ENCODE measurements around the gene GOLGA6A. TPM values are rescaled to one million over a fixed set of nuclear protein-coding genes. Genes with fewer than 3 reads are reported as not detected.

GOLGA6A gene
- total RNA-seq, 4 donors from 2014 or later, result 0.20 to 0.87 TPM; not detected in 2

- WGBS, 2 donors, result 81 to 90% methylated on average over 16 of the region's 16 CpGs
- TF ChIP-seq POLR2A (IDR thresholded peaks at IDR 0.05) (no peak), CTCF (IDR thresholded peaks at IDR 0.05) (no peak), EP300 (IDR thresholded peaks at IDR 0.05) (no peak)
- no peak for DNase-seq (ENCODE audit: low spot score in 2 of 2)
- H3K27me3 ChIP-seq, result no peaks in the 10 kb centered on the region
- H3K9me3 ChIP-seq, result no peaks in the 10 kb centered on the region
- no peak overlapping the region for H3K27ac ChIP-seq
- H3K36me3 ChIP-seq, result peaks cover 0 to 72% (median 0%) of the 10 kb centered on the region in 3 donors
- H3K4me1 ChIP-seq, result peaks cover 0 to 26% (median 4%) of the 10 kb centered on the region in 4 donors
- no peak overlapping the region for H3K4me3 ChIP-seq
Observed at GRCh38 chr15:74032606-74033561, 49.5 kb downstream of the GOLGA6A start.

- Histone ChIP-seq H3K36me3 (peaks cover 0 to 73% (median 0%) of the 10 kb centered on the region in 3 donors), H3K9me3 (no peaks in the 10 kb centered on the region), H3K27me3 (no peaks in the 10 kb centered on the region), H3K4me1 (peaks cover 0 to 31% (median 3%) of the 10 kb centered on the region in 4 donors), H3K4me3 (no peak overlapping the region), H3K27ac (no peak overlapping the region)
- DNase-seq (ENCODE audit: low spot score in 2 of 2), result no peak
- no peak for TF ChIP-seq CTCF (IDR thresholded peaks at IDR 0.05)
- TF ChIP-seq EP300 (IDR thresholded peaks at IDR 0.05), result no peak
- TF ChIP-seq POLR2A (IDR thresholded peaks at IDR 0.05), result no peak
- WGBS, 2 donors, result 97% methylated on average over 6 of the region's 6 CpGs
Observed at GRCh38 chr15:74032046-74032445, 50.3 kb downstream of the GOLGA6A start.

DNA sequence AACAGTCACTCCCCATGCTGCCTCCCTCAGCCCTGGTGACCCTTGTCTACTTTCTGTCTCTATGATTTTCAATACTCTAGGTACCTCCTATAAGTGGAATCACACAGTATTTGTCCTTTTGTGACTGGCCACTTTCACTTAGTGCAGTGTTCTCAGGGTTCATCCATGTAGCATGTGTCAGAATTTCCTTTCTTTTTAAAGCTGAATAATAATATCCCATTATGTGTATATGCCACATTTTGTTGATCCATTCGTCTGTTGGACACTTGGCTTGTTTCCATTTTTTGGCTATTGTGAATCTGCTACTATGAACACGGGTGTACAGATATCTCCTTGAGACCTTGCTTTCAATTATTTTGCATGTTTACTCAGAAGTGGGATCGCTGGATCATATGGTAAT lies 53.7 kb downstream of the GOLGA6A start:
- H3K27me3 ChIP-seq, result no peaks in the 10 kb centered on the region
- peaks cover 0 to 73% (median 6%) of the 10 kb centered on the region in 3 donors for H3K36me3 ChIP-seq
- H3K27ac ChIP-seq, result no peak overlapping the region
- no peak for TF ChIP-seq POLR2A (IDR thresholded peaks at IDR 0.05)
- TF ChIP-seq CTCF (IDR thresholded peaks at IDR 0.05), result no peak
- no peak for TF ChIP-seq EP300 (IDR thresholded peaks at IDR 0.05)
- peaks cover 0 to 39% (median 2%) of the 10 kb centered on the region in 4 donors for H3K4me1 ChIP-seq
- H3K4me3 ChIP-seq, result no peak overlapping the region
- H3K9me3 ChIP-seq, result no peaks in the 10 kb centered on the region
- 44 to 51% methylated on average over 3 of the region's 3 CpGs for WGBS, 2 donors
- no peak for DNase-seq (ENCODE audit: low spot score in 2 of 2)

DNA sequence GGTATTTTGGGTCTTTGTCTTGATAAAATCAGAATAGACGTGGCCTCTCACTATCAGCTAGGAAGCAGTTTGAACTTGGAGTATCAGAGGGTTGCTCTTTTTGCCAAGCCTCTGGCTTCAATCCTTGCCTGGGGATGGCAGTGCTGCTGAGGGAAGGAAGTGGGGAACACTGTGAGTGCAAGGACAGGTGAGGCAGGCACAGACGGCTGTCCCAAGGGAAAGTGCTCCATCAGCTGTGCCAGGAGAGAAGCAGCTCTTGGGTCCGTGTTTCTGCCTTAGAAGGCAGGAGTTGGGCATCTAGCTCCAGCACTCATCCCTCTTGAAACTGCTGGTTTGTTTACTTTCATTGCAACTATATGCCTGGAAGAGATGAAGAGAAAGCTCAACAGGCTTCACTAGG lies 54.7 kb downstream of the GOLGA6A start:
- 63 to 77% methylated on average over 3 of the region's 3 CpGs for WGBS, 2 donors
- no peak for DNase-seq (ENCODE audit: low spot score in 2 of 2)
- Histone ChIP-seq H3K27ac (no peak overlapping the region), H3K9me3 (no peaks in the 10 kb centered on the region), H3K4me3 (no peak overlapping the region), H3K27me3 (no peaks in the 10 kb centered on the region), H3K36me3 (peaks cover 6 to 73% (median 15%) of the 10 kb centered on the region in 3 donors), H3K4me1 (peaks cover 0 to 47% (median 2%) of the 10 kb centered on the region in 4 donors)
- TF ChIP-seq EP300 (IDR thresholded peaks at IDR 0.05), result no peak
- no peak for TF ChIP-seq CTCF (IDR thresholded peaks at IDR 0.05)
- TF ChIP-seq POLR2A (IDR thresholded peaks at IDR 0.05), result no peak

DNA sequence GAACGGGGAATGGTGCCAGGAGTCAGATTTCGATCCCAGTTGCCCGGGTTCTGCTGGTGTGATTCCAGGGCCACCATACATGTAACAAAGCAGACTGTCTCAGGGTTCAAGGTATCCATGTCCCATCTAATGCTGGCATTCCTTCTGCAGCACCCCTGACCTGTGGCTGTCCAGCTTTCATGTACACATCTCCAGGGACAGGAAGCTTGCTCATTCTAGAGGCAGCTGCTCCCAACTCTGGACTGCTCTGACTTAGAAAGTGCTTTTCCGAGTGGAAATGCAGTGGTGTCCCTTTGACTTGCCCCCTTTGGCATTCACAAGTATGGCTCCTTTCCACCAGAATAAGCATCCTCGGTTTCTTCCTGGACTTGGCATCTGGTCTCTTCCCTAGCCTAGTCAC lies 56.9 kb downstream of the GOLGA6A start:
- Histone ChIP-seq H3K9me3 (no peaks in the 10 kb centered on the region), H3K27ac (no peak overlapping the region), H3K4me3 (no peak overlapping the region), H3K4me1 (peaks cover 0 to 43% (median 2%) of the 10 kb centered on the region in 4 donors), H3K36me3 (peaks cover 6 to 75% (median 15%) of the 10 kb centered on the region in 3 donors), H3K27me3 (no peaks in the 10 kb centered on the region)
- TF ChIP-seq CTCF (IDR thresholded peaks at IDR 0.05), result no peak
- TF ChIP-seq POLR2A (IDR thresholded peaks at IDR 0.05), result no peak
- TF ChIP-seq EP300 (IDR thresholded peaks at IDR 0.05), result no peak
- DNase-seq (ENCODE audit: low spot score in 2 of 2), result no peak
- WGBS, 2 donors, result 64 to 68% methylated on average over 3 to 5 of the region's 5 CpGs
